ENCODE results near the gene MYPOP.
A peak's percentile ranks its signal among the peaks of the same experiment; 100 is the strongest.
"Not testable (repeated sequence)": the region's sequence is repeated elsewhere in the genome, so short reads cannot be mapped to it uniquely, and the experiment has no call there.

MYPOP gene

DNA sequence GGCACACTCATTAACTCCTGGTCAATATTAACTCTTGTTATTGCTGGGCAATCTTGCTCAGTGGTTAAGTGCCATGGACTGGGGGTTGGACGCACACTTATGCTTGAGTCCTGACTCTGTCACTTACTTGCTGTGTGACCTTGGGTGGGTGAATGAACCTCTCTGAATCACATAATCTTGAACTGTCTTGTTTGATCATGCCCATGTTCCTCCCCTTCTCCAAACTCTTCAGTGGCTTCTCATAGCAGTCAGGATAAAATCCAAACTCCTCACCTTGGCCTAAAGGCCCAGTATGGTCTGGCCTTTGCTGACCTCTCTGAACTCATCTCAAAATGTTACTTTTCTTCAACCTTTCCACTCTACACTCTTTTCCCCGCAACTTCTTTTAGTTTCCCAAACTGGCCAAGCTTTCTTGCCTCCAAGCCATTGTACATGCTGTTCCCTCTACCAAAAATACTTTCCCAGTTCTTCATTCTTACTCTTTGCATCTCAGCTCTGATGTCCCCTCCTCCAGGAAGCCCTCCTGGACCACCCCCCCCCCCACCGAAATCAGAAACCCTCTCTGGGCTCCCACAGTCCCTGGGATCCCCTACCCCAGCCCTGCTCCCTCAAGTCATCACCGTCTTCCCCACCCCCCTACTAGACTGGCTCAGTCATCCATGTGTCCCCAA lies 2.4 kb downstream of the MYPOP start:
- no peak for TF ChIP-seq EZH2phosphoT487 (IDR thresholded peaks at IDR 0.05; ENCODE audit: borderline replicate concordance, low read length)
- TF ChIP-seq, protein P1, sequence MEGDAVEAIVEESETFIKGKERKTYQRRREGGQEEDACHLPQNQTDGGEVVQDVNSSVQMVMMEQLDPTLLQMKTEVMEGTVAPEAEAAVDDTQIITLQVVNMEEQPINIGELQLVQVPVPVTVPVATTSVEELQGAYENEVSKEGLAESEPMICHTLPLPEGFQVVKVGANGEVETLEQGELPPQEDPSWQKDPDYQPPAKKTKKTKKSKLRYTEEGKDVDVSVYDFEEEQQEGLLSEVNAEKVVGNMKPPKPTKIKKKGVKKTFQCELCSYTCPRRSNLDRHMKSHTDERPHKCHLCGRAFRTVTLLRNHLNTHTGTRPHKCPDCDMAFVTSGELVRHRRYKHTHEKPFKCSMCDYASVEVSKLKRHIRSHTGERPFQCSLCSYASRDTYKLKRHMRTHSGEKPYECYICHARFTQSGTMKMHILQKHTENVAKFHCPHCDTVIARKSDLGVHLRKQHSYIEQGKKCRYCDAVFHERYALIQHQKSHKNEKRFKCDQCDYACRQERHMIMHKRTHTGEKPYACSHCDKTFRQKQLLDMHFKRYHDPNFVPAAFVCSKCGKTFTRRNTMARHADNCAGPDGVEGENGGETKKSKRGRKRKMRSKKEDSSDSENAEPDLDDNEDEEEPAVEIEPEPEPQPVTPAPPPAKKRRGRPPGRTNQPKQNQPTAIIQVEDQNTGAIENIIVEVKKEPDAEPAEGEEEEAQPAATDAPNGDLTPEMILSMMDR (IDR thresholded peaks at IDR 0.05; ENCODE audit: low read depth, low read length, poor library complexity, severe bottlenecking) = no peak
- H3K4me3 ChIP-seq (ENCODE audit: low read length) = no peak overlapping the region

GRCh38 chr19:45899253-45899652 lies 3.2 kb downstream of the MYPOP start:
- no peaks in the 10 kb centered on the region for H3K9me3 ChIP-seq (ENCODE audit: control insufficient read depth, insufficient read depth, low read length)
- H3K4me3 ChIP-seq (ENCODE audit: low read length) = no peak overlapping the region
- H3F3A ChIP-seq (ENCODE audit: control insufficient read depth, insufficient read depth) = no peaks in the 10 kb centered on the region
- H3K4me1 ChIP-seq (ENCODE audit: control insufficient read depth, low read length) = peaks cover 32% of the 10 kb centered on the region
- H3K9me2 ChIP-seq (replicated peaks; ENCODE audit: control insufficient read depth, low read length) = no peaks in the 10 kb centered on the region
- peaks cover 33% of the 10 kb centered on the region for H3K36me3 ChIP-seq (ENCODE audit: control insufficient read depth, low read length)
- no peak overlapping the region for H3K27ac ChIP-seq (ENCODE audit: low read depth, low read length)
- TF ChIP-seq, protein P1 (IDR thresholded peaks at IDR 0.05; ENCODE audit: low read depth, low read length, poor library complexity, severe bottlenecking) = no peak
- TF ChIP-seq EZH2phosphoT487 (IDR thresholded peaks at IDR 0.05; ENCODE audit: borderline replicate concordance, low read length) = no peak
- no peaks in the 10 kb centered on the region for H3K27me3 ChIP-seq (ENCODE audit: control insufficient read depth, low read length)
- no peak overlapping the region for H3K4me2 ChIP-seq (ENCODE audit: low read length)
- H4K20me1 ChIP-seq (ENCODE audit: control insufficient read depth, insufficient read depth, low read depth, low read length) = no peaks in the 10 kb centered on the region
- peaks cover 27% of the 10 kb centered on the region for H3K79me2 ChIP-seq (ENCODE audit: control insufficient read depth, low read length)

More for the DNA sequence above, 2.4 kb downstream of the MYPOP start:
- H3K79me2 ChIP-seq (ENCODE audit: control insufficient read depth, low read length) = peaks cover 27% of the 10 kb centered on the region
- H3K27ac ChIP-seq (ENCODE audit: low read depth, low read length) = no peak overlapping the region
- H3K27me3 ChIP-seq (ENCODE audit: control insufficient read depth, low read length) = no peaks in the 10 kb centered on the region
- no peaks in the 10 kb centered on the region for H3K9me3 ChIP-seq (ENCODE audit: control insufficient read depth, insufficient read depth, low read length)
- peaks cover 32% of the 10 kb centered on the region for H3K36me3 ChIP-seq (ENCODE audit: control insufficient read depth, low read length)
- H3F3A ChIP-seq (ENCODE audit: control insufficient read depth, insufficient read depth) = no peaks in the 10 kb centered on the region
- H3K4me2 ChIP-seq (ENCODE audit: low read length) = peak overlapping the region; percentile 85; the same call in 1 of the 2 replicates
- H4K20me1 ChIP-seq (ENCODE audit: control insufficient read depth, insufficient read depth, low read depth, low read length) = no peaks in the 10 kb centered on the region
- H3K4me1 ChIP-seq (ENCODE audit: control insufficient read depth, low read length) = peaks cover 31% of the 10 kb centered on the region
- H3K9me2 ChIP-seq (replicated peaks; ENCODE audit: control insufficient read depth, low read length) = no peaks in the 10 kb centered on the region

- Histone ChIP-seq H3K27ac (ENCODE audit: low read depth, low read length) (no peak overlapping the region), H3K27me3 (ENCODE audit: control insufficient read depth, low read length) (no peaks in the 10 kb centered on the region), H3K4me2 (ENCODE audit: low read length) (no peak overlapping the region), H3K36me3 (ENCODE audit: control insufficient read depth, low read length) (peaks cover 35% of the 10 kb centered on the region), H3K4me1 (ENCODE audit: control insufficient read depth, low read length) (peaks cover 25% of the 10 kb centered on the region), H4K20me1 (ENCODE audit: control insufficient read depth, insufficient read depth, low read depth, low read length) (no peaks in the 10 kb centered on the region), H3K9me3 (ENCODE audit: control insufficient read depth, insufficient read depth, low read length) (no peaks in the 10 kb centered on the region), H3K79me2 (ENCODE audit: control insufficient read depth, low read length) (peaks cover 27% of the 10 kb centered on the region), H3F3A (ENCODE audit: control insufficient read depth, insufficient read depth) (no peaks in the 10 kb centered on the region), H3K9me2 (replicated peaks; ENCODE audit: control insufficient read depth, low read length) (no peaks in the 10 kb centered on the region), H3K4me3 (ENCODE audit: low read length) (no peak overlapping the region)
- no peak for TF ChIP-seq EZH2phosphoT487 (IDR thresholded peaks at IDR 0.05; ENCODE audit: borderline replicate concordance, low read length)
- TF ChIP-seq, protein P1 (IDR thresholded peaks at IDR 0.05; ENCODE audit: low read depth, low read length, poor library complexity, severe bottlenecking) = no peak
These were observed 5.1 kb downstream of the MYPOP start for GRCh38 chr19:45897261-45897812.

- H3K79me2 ChIP-seq (ENCODE audit: control insufficient read depth, low read length) = peaks cover 14% of the 10 kb centered on the region
- H3F3A ChIP-seq (ENCODE audit: control insufficient read depth, insufficient read depth); H3K9me2 ChIP-seq (replicated peaks; ENCODE audit: control insufficient read depth, low read length); H3K27me3 ChIP-seq (ENCODE audit: control insufficient read depth, low read length); H3K4me2 ChIP-seq (ENCODE audit: low read length); H3K9me3 ChIP-seq (ENCODE audit: control insufficient read depth, insufficient read depth, low read length); H3K27ac ChIP-seq (ENCODE audit: low read depth, low read length); H4K20me1 ChIP-seq (ENCODE audit: control insufficient read depth, insufficient read depth, low read depth, low read length); H3K4me3 ChIP-seq (ENCODE audit: low read length): not testable (repeated sequence)
- H3K4me1 ChIP-seq (ENCODE audit: control insufficient read depth, low read length) = peaks cover 20% of the 10 kb centered on the region
- H3K36me3 ChIP-seq (ENCODE audit: control insufficient read depth, low read length) = peaks cover 35% of the 10 kb centered on the region
These were observed 6.3 kb downstream of the MYPOP start for GRCh38 chr19:45895983-45896599.

All from DOHH2 (cell line).